ENCODE data around the gene GGA2.
"Not testable (repeated sequence)": the region's sequence is repeated elsewhere in the genome, so short reads cannot be mapped to it uniquely, and the experiment has no call there.

Gene GGA2

GRCh38 chr16:23554536-23554935 is 44.2 kb upstream of the GGA2 start:
- Histone ChIP-seq H2AFZ (ENCODE audit: low read depth) (no peak overlapping the region), H3K9ac (no peak overlapping the region), H3K36me3 (ENCODE audit: insufficient read depth) (peaks cover 13% of the 10 kb centered on the region; the same call in 1 of the 2 replicates), H3K27ac (no peak overlapping the region), H3K79me2 (ENCODE audit: insufficient read depth, low read depth) (peaks cover 48% of the 10 kb centered on the region), H3K4me2 (no peak overlapping the region), H3K4me1 (ENCODE audit: low read depth, poor library complexity, severe bottlenecking) (peaks cover 32% of the 10 kb centered on the region), H4K20me1 (ENCODE audit: insufficient read depth) (peaks cover 3% of the 10 kb centered on the region; the same call in 1 of the 2 replicates), H3K27me3 (ENCODE audit: insufficient read depth, low read depth) (no peaks in the 10 kb centered on the region), H3K4me3 (IDR thresholded peaks at IDR 0.05; ENCODE audit: insufficient read depth, low read depth, low read length) (no peak overlapping the region)
- no peak for TF ChIP-seq CTCF (conservative IDR thresholded peaks at IDR 0.05; ENCODE audit: low read depth, low read length)

GRCh38 chr16:23552161-23552560 is 41.9 kb upstream of the GGA2 start:
- peaks cover 20% of the 10 kb centered on the region for H3K4me1 ChIP-seq (ENCODE audit: low read depth, poor library complexity, severe bottlenecking)
- TF ChIP-seq CTCF (conservative IDR thresholded peaks at IDR 0.05; ENCODE audit: low read depth, low read length): no peak
- H3K36me3 ChIP-seq (ENCODE audit: insufficient read depth): peaks cover 14% of the 10 kb centered on the region; the same call in 1 of the 2 replicates
- H3K27ac ChIP-seq: no peak overlapping the region
- H3K4me2 ChIP-seq: no peak overlapping the region
- no peak overlapping the region for H3K9ac ChIP-seq
- no peaks in the 10 kb centered on the region for H4K20me1 ChIP-seq (ENCODE audit: insufficient read depth)
- peaks cover 30% of the 10 kb centered on the region for H3K79me2 ChIP-seq (ENCODE audit: insufficient read depth, low read depth)
- no peak overlapping the region for H3K4me3 ChIP-seq (IDR thresholded peaks at IDR 0.05; ENCODE audit: insufficient read depth, low read depth, low read length)
- H2AFZ ChIP-seq (ENCODE audit: low read depth): no peak overlapping the region
- no peaks in the 10 kb centered on the region for H3K27me3 ChIP-seq (ENCODE audit: insufficient read depth, low read depth)

- no peak overlapping the region for H3K27ac ChIP-seq
- peaks cover 10% of the 10 kb centered on the region; the same call in 1 of the 2 replicates for H3K79me2 ChIP-seq (ENCODE audit: insufficient read depth, low read depth)
- H4K20me1 ChIP-seq (ENCODE audit: insufficient read depth): no peaks in the 10 kb centered on the region
- no peak for TF ChIP-seq CTCF (conservative IDR thresholded peaks at IDR 0.05; ENCODE audit: low read depth, low read length)
- H3K9ac ChIP-seq: no peak overlapping the region
- no peak overlapping the region for H3K4me3 ChIP-seq (IDR thresholded peaks at IDR 0.05; ENCODE audit: insufficient read depth, low read depth, low read length)
- no peak overlapping the region for H2AFZ ChIP-seq (ENCODE audit: low read depth)
- peaks cover 14% of the 10 kb centered on the region; the same call in 1 of the 2 replicates for H3K36me3 ChIP-seq (ENCODE audit: insufficient read depth)
- H3K27me3 ChIP-seq (ENCODE audit: insufficient read depth, low read depth): no peaks in the 10 kb centered on the region
- H3K4me1 ChIP-seq (ENCODE audit: low read depth, poor library complexity, severe bottlenecking): peaks cover 3% of the 10 kb centered on the region
- no peak overlapping the region for H3K4me2 ChIP-seq
Measured at GRCh38 chr16:23549938-23550337, 39.6 kb upstream of the GGA2 start.

- no peak overlapping the region for H3K27ac ChIP-seq
- no peaks in the 10 kb centered on the region for H3K79me2 ChIP-seq (ENCODE audit: insufficient read depth, low read depth)
- H3K4me1 ChIP-seq (ENCODE audit: low read depth, poor library complexity, severe bottlenecking): peaks cover 7% of the 10 kb centered on the region
- H3K27me3 ChIP-seq (ENCODE audit: insufficient read depth, low read depth): no peaks in the 10 kb centered on the region
- no peaks in the 10 kb centered on the region for H4K20me1 ChIP-seq (ENCODE audit: insufficient read depth)
- H3K9ac ChIP-seq: no peak overlapping the region
- H3K36me3 ChIP-seq (ENCODE audit: insufficient read depth): peaks cover 11% of the 10 kb centered on the region; the same call in 1 of the 2 replicates
- H2AFZ ChIP-seq (ENCODE audit: low read depth): no peak overlapping the region
- no peak overlapping the region for H3K4me3 ChIP-seq (IDR thresholded peaks at IDR 0.05; ENCODE audit: insufficient read depth, low read depth, low read length)
- no peak for TF ChIP-seq CTCF (conservative IDR thresholded peaks at IDR 0.05; ENCODE audit: low read depth, low read length)
- no peak overlapping the region for H3K4me2 ChIP-seq
Measured at GRCh38 chr16:23544436-23544835, 34.1 kb upstream of the GGA2 start.

GRCh38 chr16:23540817-23541178 is 30.5 kb upstream of the GGA2 start:
- not testable (repeated sequence) for H3K79me2 ChIP-seq (ENCODE audit: insufficient read depth, low read depth); H3K4me2 ChIP-seq; H3K27ac ChIP-seq; H4K20me1 ChIP-seq (ENCODE audit: insufficient read depth); H3K9ac ChIP-seq; H2AFZ ChIP-seq (ENCODE audit: low read depth); H3K27me3 ChIP-seq (ENCODE audit: insufficient read depth, low read depth); H3K4me3 ChIP-seq (IDR thresholded peaks at IDR 0.05; ENCODE audit: insufficient read depth, low read depth, low read length)
- H3K4me1 ChIP-seq (ENCODE audit: low read depth, poor library complexity, severe bottlenecking): peaks cover 14% of the 10 kb centered on the region
- H3K36me3 ChIP-seq (ENCODE audit: insufficient read depth): peaks cover 16% of the 10 kb centered on the region; the same call in 1 of the 2 replicates

Data from KMS-11 (cell line).